Measurements from ENCODE around the gene TEX19.

DNA sequence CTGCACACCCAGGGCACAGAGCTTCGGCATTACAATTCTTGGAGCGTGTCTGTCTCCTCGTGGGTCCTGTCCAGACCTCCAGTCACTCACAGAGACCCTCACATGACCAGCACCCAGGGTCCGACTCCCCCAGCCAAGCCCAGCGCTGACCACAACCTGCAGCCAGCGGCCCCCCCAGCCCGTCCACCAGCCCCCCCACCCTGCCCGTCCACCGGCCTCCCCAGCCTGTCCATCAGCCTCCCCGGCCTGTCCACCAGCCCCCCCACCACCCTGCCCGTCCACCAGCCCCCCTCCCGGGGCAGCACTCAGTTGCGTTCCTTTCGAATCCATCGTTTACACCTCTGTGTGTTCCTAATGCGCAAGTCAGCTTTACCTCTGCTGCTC lies 31.3 kb upstream of the TEX19 start:
- TF ChIP-seq POLR2A (IDR thresholded peaks at IDR 0.05) (no peak), POLR2AphosphoS5 (IDR thresholded peaks at IDR 0.05) (no peak)
- TF ChIP-seq, protein P1, sequence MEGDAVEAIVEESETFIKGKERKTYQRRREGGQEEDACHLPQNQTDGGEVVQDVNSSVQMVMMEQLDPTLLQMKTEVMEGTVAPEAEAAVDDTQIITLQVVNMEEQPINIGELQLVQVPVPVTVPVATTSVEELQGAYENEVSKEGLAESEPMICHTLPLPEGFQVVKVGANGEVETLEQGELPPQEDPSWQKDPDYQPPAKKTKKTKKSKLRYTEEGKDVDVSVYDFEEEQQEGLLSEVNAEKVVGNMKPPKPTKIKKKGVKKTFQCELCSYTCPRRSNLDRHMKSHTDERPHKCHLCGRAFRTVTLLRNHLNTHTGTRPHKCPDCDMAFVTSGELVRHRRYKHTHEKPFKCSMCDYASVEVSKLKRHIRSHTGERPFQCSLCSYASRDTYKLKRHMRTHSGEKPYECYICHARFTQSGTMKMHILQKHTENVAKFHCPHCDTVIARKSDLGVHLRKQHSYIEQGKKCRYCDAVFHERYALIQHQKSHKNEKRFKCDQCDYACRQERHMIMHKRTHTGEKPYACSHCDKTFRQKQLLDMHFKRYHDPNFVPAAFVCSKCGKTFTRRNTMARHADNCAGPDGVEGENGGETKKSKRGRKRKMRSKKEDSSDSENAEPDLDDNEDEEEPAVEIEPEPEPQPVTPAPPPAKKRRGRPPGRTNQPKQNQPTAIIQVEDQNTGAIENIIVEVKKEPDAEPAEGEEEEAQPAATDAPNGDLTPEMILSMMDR (IDR thresholded peaks at IDR 0.05): no peak

Measured in prostate gland (tissue), 2 donors.